ENCODE results near the gene STATH.

DNA sequence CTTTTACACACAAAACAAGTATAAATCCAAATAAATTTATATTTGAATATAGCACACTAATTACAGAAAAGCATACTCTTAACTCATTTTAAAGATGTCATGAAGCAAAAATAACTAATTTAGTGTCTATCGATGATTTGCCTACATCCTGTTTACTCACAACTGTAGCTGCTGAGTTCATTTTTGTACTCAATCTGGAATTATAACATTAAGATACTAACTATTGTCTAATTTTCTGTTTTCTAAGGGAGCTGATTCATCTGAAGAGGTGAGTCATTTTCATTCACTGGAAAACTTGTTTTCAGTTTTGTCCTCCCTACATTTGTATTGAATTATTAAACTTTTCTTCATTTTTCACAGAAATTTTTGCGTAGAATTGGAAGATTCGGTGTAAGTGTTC is 3.7 kb downstream of the STATH start:
- TF ChIP-seq, protein P1, sequence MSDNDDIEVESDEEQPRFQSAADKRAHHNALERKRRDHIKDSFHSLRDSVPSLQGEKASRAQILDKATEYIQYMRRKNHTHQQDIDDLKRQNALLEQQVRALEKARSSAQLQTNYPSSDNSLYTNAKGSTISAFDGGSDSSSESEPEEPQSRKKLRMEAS (IDR thresholded peaks at IDR 0.05), result no peak
- TF ChIP-seq, protein P2, sequence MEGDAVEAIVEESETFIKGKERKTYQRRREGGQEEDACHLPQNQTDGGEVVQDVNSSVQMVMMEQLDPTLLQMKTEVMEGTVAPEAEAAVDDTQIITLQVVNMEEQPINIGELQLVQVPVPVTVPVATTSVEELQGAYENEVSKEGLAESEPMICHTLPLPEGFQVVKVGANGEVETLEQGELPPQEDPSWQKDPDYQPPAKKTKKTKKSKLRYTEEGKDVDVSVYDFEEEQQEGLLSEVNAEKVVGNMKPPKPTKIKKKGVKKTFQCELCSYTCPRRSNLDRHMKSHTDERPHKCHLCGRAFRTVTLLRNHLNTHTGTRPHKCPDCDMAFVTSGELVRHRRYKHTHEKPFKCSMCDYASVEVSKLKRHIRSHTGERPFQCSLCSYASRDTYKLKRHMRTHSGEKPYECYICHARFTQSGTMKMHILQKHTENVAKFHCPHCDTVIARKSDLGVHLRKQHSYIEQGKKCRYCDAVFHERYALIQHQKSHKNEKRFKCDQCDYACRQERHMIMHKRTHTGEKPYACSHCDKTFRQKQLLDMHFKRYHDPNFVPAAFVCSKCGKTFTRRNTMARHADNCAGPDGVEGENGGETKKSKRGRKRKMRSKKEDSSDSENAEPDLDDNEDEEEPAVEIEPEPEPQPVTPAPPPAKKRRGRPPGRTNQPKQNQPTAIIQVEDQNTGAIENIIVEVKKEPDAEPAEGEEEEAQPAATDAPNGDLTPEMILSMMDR (IDR thresholded peaks at IDR 0.05; ENCODE audit: control extremely low read depth in 1 of 3, insufficient read depth in 1 of 3, low read depth in 1 of 3, low read length in 3 of 3), result no peak
- TF ChIP-seq EZH2 (IDR thresholded peaks at IDR 0.05; ENCODE audit: low read depth, low read length, severe bottlenecking), result no peak
